Astrocyte of the spinal cord (primary cell): ENCODE measurements around the gene KAZN.

ENCODE experiments used
- DNase-seq: peaks from one replicate; pipeline ENCODE4 v3.0.0; 2011; ENCODE audit warnings: low read depth, low spot score
- H3K4me3 ChIP-seq: 2 replicates; pipeline ENCODE4 v1.5.1; 2011; ENCODE audit warnings: low read depth, mild to moderate bottlenecking, low read length, moderate library complexity
- CTCF ChIP-seq: IDR thresholded peaks from 2 replicates; pipeline ENCODE4 v1.5.1; 2012; ENCODE audit warnings: low read depth, mild to moderate bottlenecking, low read length, inconsistent platforms
- in situ Hi-C: cut with HindIII; loops from 2 replicates; pipeline ENCODE4 v1.10.0; 2017; ENCODE audit warnings: low sequenced_read_pairs

The KAZN gene

GRCh38 chr1:14707531-14708445 lies 109.3 kb downstream of the KAZN start:
- DNase-seq, result peak; percentile 20
- no peak for TF ChIP-seq CTCF
- in situ Hi-C loops, result no loop called here
- no peak overlapping the region for H3K4me3 ChIP-seq

- no peak overlapping the region for H3K4me3 ChIP-seq
- no peak for TF ChIP-seq CTCF
- in situ Hi-C loops, result no loop called here
- DNase-seq, result no peak
Measured at GRCh38 chr1:14710331-14710730, 111.8 kb downstream of the KAZN start.

- no peak for TF ChIP-seq CTCF
- in situ Hi-C loops, result no loop called here
- H3K4me3 ChIP-seq, result no peak overlapping the region
- no peak for DNase-seq
Measured at GRCh38 chr1:14712136-14712535, 113.7 kb downstream of the KAZN start.

- no peak for TF ChIP-seq CTCF
- H3K4me3 ChIP-seq, result no peak overlapping the region
- no peak for DNase-seq
- in situ Hi-C loops, result no loop called here
Measured at GRCh38 chr1:14713077-14713476, 114.6 kb downstream of the KAZN start.

GRCh38 chr1:14715266-14715665 lies 116.8 kb downstream of the KAZN start:
- in situ Hi-C loops, result no loop called here
- DNase-seq, result no peak
- TF ChIP-seq CTCF, result no peak
- no peak overlapping the region for H3K4me3 ChIP-seq

- DNase-seq, result no peak
- H3K4me3 ChIP-seq, result no peak overlapping the region
- in situ Hi-C loops, result no loop called here
- no peak for TF ChIP-seq CTCF
Measured at GRCh38 chr1:14715802-14716201, 117.3 kb downstream of the KAZN start.
